Duodenal mucosa (tissue), 2 donors: Measurements from ENCODE around the gene MED16.

Source experiments
- H3K27ac ChIP-seq: one replicate; pipeline ENCODE4 v1.7.0; 2013; ENCODE audit warnings: low read depth, low read length
- H3K27me3 ChIP-seq, 2 donors: one replicate each; pipeline ENCODE4 v1.7.0; 2013; ENCODE audit warnings: low read length in 2 of 2, control low read depth in 1 of 2; ENCODE audit not compliant: insufficient read depth in 2 of 2, control insufficient read depth in 1 of 2
- H3K36me3 ChIP-seq, 2 donors: one replicate each; pipeline ENCODE4 v1.7.0; 2013; ENCODE audit warnings: low read length in 2 of 2, control low read depth in 1 of 2; ENCODE audit not compliant: insufficient read depth in 2 of 2, control insufficient read depth in 1 of 2
- H3K4me1 ChIP-seq, 2 donors: one replicate each; pipeline ENCODE4 v1.7.0; 2013; ENCODE audit warnings: low read length in 2 of 2, control low read depth in 1 of 2; ENCODE audit not compliant: insufficient read depth in 2 of 2, control insufficient read depth in 1 of 2
- H3K4me3 ChIP-seq, 2 donors: one replicate each; pipeline ENCODE4 v1.7.0; 2013; ENCODE audit warnings: low read length in 2 of 2, low read depth in 1 of 2
- H3K9ac ChIP-seq, 2 donors: one replicate each; pipeline ENCODE4 v1.7.0; 2013; ENCODE audit warnings: low read length in 2 of 2, low read depth in 1 of 2
- H3K9me3 ChIP-seq, 2 donors: one replicate each; pipeline ENCODE4 v1.7.0; 2013; ENCODE audit warnings: low read length in 2 of 2, control low read depth in 1 of 2; ENCODE audit not compliant: control insufficient read depth in 1 of 2

MED16 gene

GRCh38 chr19:918481-919198 is 25.7 kb upstream of the MED16 start:
- H3K4me3 ChIP-seq: no peak overlapping the region
- H3K36me3 ChIP-seq: no peaks in the 10 kb centered on the region
- H3K27ac ChIP-seq: no peak overlapping the region
- H3K9me3 ChIP-seq: no peaks in the 10 kb centered on the region
- H3K9ac ChIP-seq: no peak overlapping the region
- peaks cover 30% of the 10 kb centered on the region in 2 donors for H3K27me3 ChIP-seq
- peaks cover 1 to 18% of the 10 kb centered on the region in 2 donors for H3K4me1 ChIP-seq

GRCh38 chr19:918152-918437 is 25.1 kb upstream of the MED16 start:
- H3K9me3 ChIP-seq: no peaks in the 10 kb centered on the region
- no peak overlapping the region for H3K9ac ChIP-seq
- H3K4me1 ChIP-seq: peaks cover 3 to 21% of the 10 kb centered on the region in 2 donors
- H3K27me3 ChIP-seq: peaks cover 30% of the 10 kb centered on the region in 2 donors
- no peaks in the 10 kb centered on the region for H3K36me3 ChIP-seq
- H3K27ac ChIP-seq: no peak overlapping the region
- H3K4me3 ChIP-seq: no peak overlapping the region

GRCh38 chr19:917323-918151 is 24.6 kb upstream of the MED16 start, which contains the start of gene KISS1R:
Gene KISS1R, plus strand, starts transcription at chr19:917333. Its CDS starts 170 bp downstream, at chr19:917503.
- H3K36me3 ChIP-seq: no peaks in the 10 kb centered on the region
- peaks cover 3 to 21% of the 10 kb centered on the region in 2 donors for H3K4me1 ChIP-seq
- no peak within 1 kb of the TSS for H3K27ac ChIP-seq
- H3K9ac ChIP-seq: no peak within 1 kb of the TSS
- peaks cover 30% of the 10 kb centered on the region in 2 donors for H3K27me3 ChIP-seq
- peak within 1 kb of the TSS in 1 of 2 donors; percentile 54 for H3K4me3 ChIP-seq
- H3K9me3 ChIP-seq: no peaks in the 10 kb centered on the region

GRCh38 chr19:916645-917322 is 23.8 kb upstream of the MED16 start:
- H3K9ac ChIP-seq: no peak overlapping the region
- H3K4me3 ChIP-seq: peak overlapping the region in 1 of 2 donors; percentile 54
- no peak overlapping the region for H3K27ac ChIP-seq
- peaks cover 3 to 21% of the 10 kb centered on the region in 2 donors for H3K4me1 ChIP-seq
- H3K36me3 ChIP-seq: no peaks in the 10 kb centered on the region
- peaks cover 30% of the 10 kb centered on the region in 2 donors for H3K27me3 ChIP-seq
- no peaks in the 10 kb centered on the region for H3K9me3 ChIP-seq

- peaks cover 13 to 16% of the 10 kb centered on the region in 2 donors for H3K27me3 ChIP-seq
- peaks cover 13 to 23% of the 10 kb centered on the region in 2 donors for H3K4me1 ChIP-seq
- peak within 1 kb of the TSS; percentile 94 to 97 for H3K9ac ChIP-seq
Measured at GRCh38 chr19:913080-913748, 20.2 kb upstream of the MED16 start, which contains the start of gene R3HDM4. Gene R3HDM4, minus strand, starts transcription at chr19:913219. Its CDS starts 62 bp downstream, at chr19:913157.

GRCh38 chr19:912181-913079 is 19.4 kb upstream of the MED16 start:
- peaks cover 13 to 20% of the 10 kb centered on the region in 2 donors for H3K4me1 ChIP-seq

More at GRCh38 chr19:913080-913748, 20.2 kb upstream of the MED16 start, which contains the start of gene R3HDM4:
- Histone ChIP-seq H3K4me3 (peak within 1 kb of the TSS; percentile 78), H3K36me3 (no peaks in the 10 kb centered on the region), H3K27ac (peak within 1 kb of the TSS; percentile 81), H3K9me3 (no peaks in the 10 kb centered on the region)

GRCh38 chr19:911197-912033 is 18.4 kb upstream of the MED16 start:
- no peaks in the 10 kb centered on the region for H3K9me3 ChIP-seq
- no peak overlapping the region for H3K9ac ChIP-seq
- H3K27me3 ChIP-seq: no peaks in the 10 kb centered on the region
- peaks cover 13 to 17% of the 10 kb centered on the region in 2 donors for H3K4me1 ChIP-seq
- H3K4me3 ChIP-seq: no peak overlapping the region
- H3K36me3 ChIP-seq: no peaks in the 10 kb centered on the region
- no peak overlapping the region for H3K27ac ChIP-seq

More at GRCh38 chr19:912181-913079, 19.4 kb upstream of the MED16 start:
- peaks cover 6 to 9% of the 10 kb centered on the region in 2 donors for H3K27me3 ChIP-seq
- no peaks in the 10 kb centered on the region for H3K36me3 ChIP-seq
- no peaks in the 10 kb centered on the region for H3K9me3 ChIP-seq
- peak overlapping the region; percentile 73 for H3K27ac ChIP-seq
- H3K4me3 ChIP-seq: peak overlapping the region; percentile 66 to 78
- H3K9ac ChIP-seq: peak overlapping the region; percentile 51 to 63

GRCh38 chr19:907183-907853 is 14.3 kb upstream of the MED16 start:
- Histone ChIP-seq H3K4me1 (peaks cover 10 to 13% of the 10 kb centered on the region in 2 donors), H3K9ac (no peak overlapping the region), H3K4me3 (no peak overlapping the region), H3K9me3 (no peaks in the 10 kb centered on the region), H3K27me3 (no peaks in the 10 kb centered on the region), H3K27ac (no peak overlapping the region), H3K36me3 (no peaks in the 10 kb centered on the region)
